K562 (cell line): Measurements from ENCODE around the gene MCCC1.

Experiments used
- BRCA1 ChIP-seq, 2 experiments: fragments of 450-650 bp in 1 of 2; sonication (generic) in 1 of 2; formaldehyde crosslinking in 1 of 2; IDR thresholded peaks; 2 replicates each; pipeline versions ENCODE4 v1.5.0 to v1.6.1; 2017 to 2020; ENCODE audit warnings: mild to moderate bottlenecking in 1 of 2, missing genetic modification reagents in 1 of 2
- CBX8 ChIP-seq: fragments of 200-600 bp; sonication (generic); IDR thresholded peaks from 2 replicates; pipeline ENCODE4 v1.6.1; 2012; ENCODE audit warnings: borderline replicate concordance, mixed run types, low read depth, mild to moderate bottlenecking, moderate library complexity, mixed read lengths, low read length, control low read depth, inconsistent platforms; ENCODE audit not compliant: poor library complexity, severe bottlenecking; ENCODE audit errors: extremely low read depth
- CEBPB ChIP-seq: fragments of 450-650 bp; IDR thresholded peaks from 2 replicates; pipeline ENCODE4 v1.6.1; 2016; ENCODE audit warnings: missing genetic modification characterization, missing compliant biosample characterization
- CTCF ChIP-seq, 3 experiments: IDR thresholded peaks in 2 of 3; conservative IDR thresholded peaks in 1 of 3; 2 replicates each; pipeline ENCODE4 v1.5.1; 2011 to 2012; ENCODE audit warnings: low read length in 3 of 3, mild to moderate bottlenecking in 3 of 3, control low read depth in 2 of 3, improper control_type of control experiment in 1 of 3, inconsistent platforms in 1 of 3, low read depth in 1 of 3, mixed read lengths in 1 of 3, moderate library complexity in 1 of 3; ENCODE audit not compliant: insufficient read depth in 2 of 3
- FOXA1 ChIP-seq: fragments of 450-650 bp; IDR thresholded peaks from 2 replicates; pipeline ENCODE4 v1.6.1; 2016; ENCODE audit warnings: mild to moderate bottlenecking, borderline replicate concordance
- HDAC2 ChIP-seq: fragments of 450-650 bp; IDR thresholded peaks from 2 replicates; pipeline ENCODE4 v1.6.1; 2016; ENCODE audit warnings: mild to moderate bottlenecking
- IRF2 ChIP-seq: sonication (generic); formaldehyde crosslinking; IDR thresholded peaks from 2 replicates; pipeline ENCODE4 v1.8.1; 2022; ENCODE audit warnings: mild to moderate bottlenecking, missing genetic modification reagents
- KDM5B ChIP-seq: fragments of 200-600 bp; sonication (generic); IDR thresholded peaks from 2 replicates; pipeline ENCODE4 v1.6.1; 2012; ENCODE audit warnings: low read depth, mild to moderate bottlenecking, moderate library complexity, low read length, control low read depth, inconsistent platforms; ENCODE audit not compliant: insufficient replicate concordance
- NFIC ChIP-seq: fragments of 450-650 bp; IDR thresholded peaks from 2 replicates; pipeline ENCODE4 v1.6.1; 2017; ENCODE audit warnings: mild to moderate bottlenecking, inconsistent platforms
- NFYB ChIP-seq: IDR thresholded peaks from 2 replicates; pipeline ENCODE4 v1.6.1; 2011; ENCODE audit warnings: mild to moderate bottlenecking, moderate library complexity; ENCODE audit not compliant: insufficient read length; ENCODE audit errors: extremely low read depth
- POLR2AphosphoS2 ChIP-seq: IDR thresholded peaks from 2 replicates; pipeline ENCODE4 v1.6.1; 2012; ENCODE audit warnings: low read length, improper control_type of control experiment
- RCOR1 ChIP-seq, 2 experiments: IDR thresholded peaks; 2 replicates each; pipeline ENCODE4 v1.6.1; 2012; ENCODE audit warnings: low read depth in 2 of 2, low read length in 2 of 2, borderline replicate concordance in 1 of 2, improper control_type of control experiment in 1 of 2
- TF ChIP-seq, protein P1 (sequence below), 2 experiments: fragments of 200-800 bp in 1 of 2; sonication (Bioruptor generic) in 1 of 2; sonication (generic) in 1 of 2; formaldehyde crosslinking in 1 of 2; IDR thresholded peaks in 1 of 2; conservative IDR thresholded peaks in 1 of 2; 2 replicates each; pipeline versions ENCODE4 v1.5.0 to v1.6.1; 2016 to 2020; ENCODE audit warnings: missing compliant biosample characterization in 1 of 2, missing genetic modification characterization in 1 of 2, missing genetic modification reagents in 1 of 2
- TF ChIP-seq, protein P2 (sequence below): fragments of 450-650 bp; IDR thresholded peaks from 2 replicates; pipeline ENCODE4 v1.6.1; 2016; ENCODE audit warnings: missing biosample characterization, missing genetic modification characterization

DNA sequence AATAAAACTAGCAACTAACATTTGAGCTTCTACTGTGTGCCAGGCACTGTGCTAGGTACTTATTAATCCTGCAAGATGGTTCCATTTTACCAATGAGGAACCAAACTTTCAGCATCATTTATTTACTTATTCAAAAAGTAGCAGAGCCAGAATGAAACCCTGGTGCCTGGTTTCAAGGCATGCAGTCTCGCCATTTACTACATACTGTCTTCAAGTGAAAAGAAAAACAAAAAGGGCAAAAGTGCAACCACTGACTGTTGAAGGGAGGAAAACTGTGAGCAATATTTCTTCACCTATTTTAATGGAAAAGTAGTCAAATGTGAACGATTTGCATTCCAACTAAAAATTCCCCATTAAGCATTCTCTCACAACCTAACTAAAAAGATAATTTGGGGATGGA is 127.7 kb downstream of the MCCC1 start:
- TF ChIP-seq BRCA1 (IDR thresholded peaks at IDR 0.05) (no peak), BRCA1 (CRISPR knock-in tag; IDR thresholded peaks at IDR 0.05) (no peak), HDAC2 (no peak), IRF2 (CRISPR knock-in tag) (no peak), POLR2AphosphoS2 (no peak), KDM5B (no peak), NFIC (no peak), CEBPB (tag) (no peak), CTCF (IDR thresholded peaks at IDR 0.05 in 2 of 3, conservative IDR thresholded peaks at IDR 0.05 in 1 of 3; ENCODE audit: insufficient read depth in 2 of 3, low read depth in 1 of 3, low read length in 3 of 3) (no peak), RCOR1 (IDR thresholded peaks at IDR 0.05; ENCODE audit: borderline replicate concordance in 1 of 2, low read depth in 2 of 2, low read length in 2 of 2) (no peak), CBX8 (no peak), FOXA1 (no peak), NFYB (no peak)
- TF ChIP-seq, protein P1, sequence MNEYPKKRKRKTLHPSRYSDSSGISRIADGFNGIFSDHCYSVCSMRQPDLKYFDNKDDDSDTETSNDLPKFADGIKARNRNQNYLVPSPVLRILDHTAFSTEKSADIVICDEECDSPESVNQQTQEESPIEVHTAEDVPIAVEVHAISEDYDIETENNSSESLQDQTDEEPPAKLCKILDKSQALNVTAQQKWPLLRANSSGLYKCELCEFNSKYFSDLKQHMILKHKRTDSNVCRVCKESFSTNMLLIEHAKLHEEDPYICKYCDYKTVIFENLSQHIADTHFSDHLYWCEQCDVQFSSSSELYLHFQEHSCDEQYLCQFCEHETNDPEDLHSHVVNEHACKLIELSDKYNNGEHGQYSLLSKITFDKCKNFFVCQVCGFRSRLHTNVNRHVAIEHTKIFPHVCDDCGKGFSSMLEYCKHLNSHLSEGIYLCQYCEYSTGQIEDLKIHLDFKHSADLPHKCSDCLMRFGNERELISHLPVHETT (CRISPR knock-in tag; conservative IDR thresholded peaks at IDR 0.05 in 1 of 2, IDR thresholded peaks at IDR 0.05 in 1 of 2) = no peak
- TF ChIP-seq, protein P2, sequence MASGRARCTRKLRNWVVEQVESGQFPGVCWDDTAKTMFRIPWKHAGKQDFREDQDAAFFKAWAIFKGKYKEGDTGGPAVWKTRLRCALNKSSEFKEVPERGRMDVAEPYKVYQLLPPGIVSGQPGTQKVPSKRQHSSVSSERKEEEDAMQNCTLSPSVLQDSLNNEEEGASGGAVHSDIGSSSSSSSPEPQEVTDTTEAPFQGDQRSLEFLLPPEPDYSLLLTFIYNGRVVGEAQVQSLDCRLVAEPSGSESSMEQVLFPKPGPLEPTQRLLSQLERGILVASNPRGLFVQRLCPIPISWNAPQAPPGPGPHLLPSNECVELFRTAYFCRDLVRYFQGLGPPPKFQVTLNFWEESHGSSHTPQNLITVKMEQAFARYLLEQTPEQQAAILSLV (tag) = no peak
